ENCODE data around the gene RAD54L2.

The RAD54L2 gene

DNA sequence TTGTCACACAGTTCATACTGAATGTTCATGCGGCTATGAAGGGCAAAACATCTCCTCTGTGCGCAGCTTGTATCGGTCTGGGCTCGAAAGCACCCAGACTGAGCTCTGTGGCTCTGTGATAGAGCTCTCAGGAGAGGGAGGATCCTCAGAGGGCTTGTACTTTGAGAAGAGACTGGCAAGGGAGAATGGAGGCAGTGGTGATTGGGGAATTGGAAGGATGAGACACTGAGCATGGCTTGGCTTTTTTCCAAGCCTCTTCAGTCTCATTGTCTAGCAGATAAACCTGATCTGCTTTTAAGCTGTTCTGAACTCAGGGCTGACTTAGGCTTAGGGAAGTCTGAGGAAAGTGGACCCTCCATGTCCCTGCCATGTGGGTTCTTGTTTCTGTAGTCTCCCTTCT is 43.0 kb downstream of the RAD54L2 start:
- Histone ChIP-seq H3K9me3 (ENCODE audit: control insufficient read depth in 2 of 2, low read length in 2 of 2) (no peaks in the 10 kb centered on the region), H3K4me1 (ENCODE audit: control insufficient read depth, insufficient read depth, low read length) (no peaks in the 10 kb centered on the region), H3K27me3 (ENCODE audit: control insufficient read depth in 1 of 2, insufficient read depth in 2 of 2, low read length in 2 of 2) (no peaks in the 10 kb centered on the region), H3K9ac (ENCODE audit: low read length in 2 of 2) (no peak overlapping the region), H3K4me3 (ENCODE audit: low read length in 2 of 2) (no peak overlapping the region), H3K27ac (ENCODE audit: low read length) (no peak overlapping the region), H3K36me3 (ENCODE audit: control insufficient read depth in 2 of 2, insufficient read depth in 2 of 2, low read length in 2 of 2) (no peaks in the 10 kb centered on the region)

DNA sequence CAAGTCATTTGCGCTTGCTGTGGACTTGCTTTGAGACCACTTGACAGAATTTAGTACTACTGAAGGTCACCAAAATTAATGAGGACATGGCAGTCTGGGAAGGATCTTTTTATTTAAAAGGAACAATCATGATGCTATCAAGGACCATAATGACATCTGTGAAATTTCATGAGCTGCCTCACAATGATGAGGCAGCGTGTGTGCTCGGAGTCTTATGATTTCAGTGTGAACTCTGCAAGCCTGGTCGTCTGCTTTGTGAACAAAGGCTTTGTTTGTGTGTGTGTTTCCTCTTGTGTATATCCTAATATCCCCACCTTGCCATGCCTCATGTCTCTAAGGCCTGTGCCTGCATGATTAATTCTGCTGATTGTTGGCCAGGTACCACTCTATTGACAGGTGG is 46.7 kb downstream of the RAD54L2 start:
- Histone ChIP-seq H3K4me1 (ENCODE audit: control insufficient read depth, insufficient read depth, low read length) (no peaks in the 10 kb centered on the region), H3K36me3 (ENCODE audit: control insufficient read depth in 2 of 2, insufficient read depth in 2 of 2, low read length in 2 of 2) (no peaks in the 10 kb centered on the region), H3K27ac (ENCODE audit: low read length) (no peak overlapping the region), H3K9me3 (ENCODE audit: control insufficient read depth in 2 of 2, low read length in 2 of 2) (no peaks in the 10 kb centered on the region), H3K27me3 (ENCODE audit: control insufficient read depth in 1 of 2, insufficient read depth in 2 of 2, low read length in 2 of 2) (no peaks in the 10 kb centered on the region), H3K4me3 (ENCODE audit: low read length in 2 of 2) (no peak overlapping the region), H3K9ac (ENCODE audit: low read length in 2 of 2) (no peak overlapping the region)

DNA sequence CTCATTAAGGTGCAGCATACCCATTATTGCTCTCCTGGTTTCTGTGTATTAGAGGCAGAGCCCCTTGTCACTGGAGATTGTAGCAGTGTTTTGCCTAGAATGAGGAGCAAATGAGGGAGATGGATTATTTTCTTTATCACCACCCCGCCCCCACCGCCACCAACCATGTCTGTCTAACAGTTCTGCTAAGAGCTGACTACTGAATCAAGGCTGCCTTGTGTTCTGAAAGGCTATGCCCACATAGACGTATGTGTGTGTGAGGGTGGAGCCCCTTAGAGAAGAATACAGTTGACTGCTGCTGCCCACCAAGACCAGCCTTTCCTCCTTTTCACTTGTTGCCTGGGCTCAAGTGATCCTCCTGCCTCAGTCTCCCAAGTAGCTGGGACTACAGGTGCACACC is 47.4 kb downstream of the RAD54L2 start:
- Histone ChIP-seq H3K27me3 (ENCODE audit: control insufficient read depth in 1 of 2, insufficient read depth in 2 of 2, low read length in 2 of 2) (no peaks in the 10 kb centered on the region), H3K36me3 (ENCODE audit: control insufficient read depth in 2 of 2, insufficient read depth in 2 of 2, low read length in 2 of 2) (peaks cover 6 to 7% of the 10 kb centered on the region in 2 donors), H3K4me3 (ENCODE audit: low read length in 2 of 2) (no peak overlapping the region), H3K9ac (ENCODE audit: low read length in 2 of 2) (no peak overlapping the region), H3K27ac (ENCODE audit: low read length) (no peak overlapping the region), H3K9me3 (ENCODE audit: control insufficient read depth in 2 of 2, low read length in 2 of 2) (no peaks in the 10 kb centered on the region), H3K4me1 (ENCODE audit: control insufficient read depth, insufficient read depth, low read length) (no peaks in the 10 kb centered on the region)

Measured in stomach smooth muscle (tissue), 2 donors.